Measurements from ENCODE around the gene CSF1.
"Not testable (repeated sequence)": the region's sequence is repeated elsewhere in the genome, so short reads cannot be mapped to it uniquely, and the experiment has no call there.

Gene CSF1

GRCh38 chr1:109903376-109903930, 7.2 kb upstream of the CSF1 start:
- DNase-seq, result no peak

GRCh38 chr1:109904105-109904817, 6.4 kb upstream of the CSF1 start:
- no peak for DNase-seq

- DNase-seq, result no peak
Observed at GRCh38 chr1:109905491-109905890, 5.2 kb upstream of the CSF1 start.

GRCh38 chr1:109906160-109906838, 4.3 kb upstream of the CSF1 start:
- peak in 3 of 4 experiments; percentile 11 to 26 (median 13) for DNase-seq

- no peak for DNase-seq
Observed at GRCh38 chr1:109906839-109907180, 3.8 kb upstream of the CSF1 start.

- DNase-seq, result no peak
Observed at GRCh38 chr1:109907190-109907774, 3.4 kb upstream of the CSF1 start.

GRCh38 chr1:109908836-109909235, 1.8 kb upstream of the CSF1 start:
- no peak for DNase-seq

GRCh38 chr1:109909561-109909960, 1.1 kb upstream of the CSF1 start:
- DNase-seq, result no peak

- peak in 3 of 4 experiments; percentile 11 to 15 (median 11) for DNase-seq
Observed at GRCh38 chr1:109910963-109911798, 532 bp downstream of the CSF1 start.

- no peak for DNase-seq
Observed at GRCh38 chr1:109912214-109912861, 1.7 kb downstream of the CSF1 start.

GRCh38 chr1:109912873-109913272, 2.2 kb downstream of the CSF1 start:
- DNase-seq, result no peak

- DNase-seq, result no peak
Observed at GRCh38 chr1:109913360-109913879, 2.8 kb downstream of the CSF1 start.

GRCh38 chr1:109914587-109915240, 4.1 kb downstream of the CSF1 start:
- DNase-seq, result no peak

GRCh38 chr1:109917051-109917767, 6.6 kb downstream of the CSF1 start:
- DNase-seq, result no peak

GRCh38 chr1:109917768-109918606, 7.3 kb downstream of the CSF1 start:
- DNase-seq, result no peak

GRCh38 chr1:109918671-109919070, 8.0 kb downstream of the CSF1 start:
- no peak for DNase-seq

GRCh38 chr1:109919303-109919702, 8.7 kb downstream of the CSF1 start:
- DNase-seq, result no peak

- not testable (repeated sequence) for DNase-seq
Observed at GRCh38 chr1:109920391-109920790, 9.7 kb downstream of the CSF1 start.

GRCh38 chr1:109922326-109922725, 11.7 kb downstream of the CSF1 start:
- DNase-seq, result no peak

Data from activated CD4-positive, CD25-positive, alpha-beta regulatory T cell (primary cell).